ENCODE measurements around the gene WIPF1.

WIPF1 gene

GRCh38 chr2:174629506-174629905 is 31.9 kb upstream of the WIPF1 start:
- peak overlapping the region; percentile 2 for H3K27ac Mint-ChIP-seq

GRCh38 chr2:174628528-174629169 is 31.0 kb upstream of the WIPF1 start:
- peaks cover 84% of the 10 kb centered on the region for H3K4me1 Mint-ChIP-seq
- no peak overlapping the region for H3K4me3 Mint-ChIP-seq
- peaks cover 72% of the 10 kb centered on the region for H3K36me3 Mint-ChIP-seq
- ATAC-seq: no peak
- H3K27me3 Mint-ChIP-seq: no peaks in the 10 kb centered on the region
- no peaks in the 10 kb centered on the region for H3K9me3 Mint-ChIP-seq
- H3K27ac Mint-ChIP-seq: no peak overlapping the region

More at GRCh38 chr2:174629506-174629905, 31.9 kb upstream of the WIPF1 start:
- ATAC-seq: no peak
- Mint-ChIP-seq H3K36me3 (peaks cover 64% of the 10 kb centered on the region), H3K4me3 (no peak overlapping the region), H3K4me1 (peaks cover 84% of the 10 kb centered on the region), H3K9me3 (no peaks in the 10 kb centered on the region), H3K27me3 (no peaks in the 10 kb centered on the region)

GRCh38 chr2:174627216-174627615 is 29.6 kb upstream of the WIPF1 start:
- Mint-ChIP-seq H3K4me1 (peaks cover 75% of the 10 kb centered on the region), H3K4me3 (no peak overlapping the region), H3K36me3 (peaks cover 64% of the 10 kb centered on the region), H3K27me3 (no peaks in the 10 kb centered on the region), H3K27ac (peak overlapping the region; percentile 62), H3K9me3 (no peaks in the 10 kb centered on the region)
- ATAC-seq: no peak

- peaks cover 68% of the 10 kb centered on the region for H3K4me1 Mint-ChIP-seq
- H3K27me3 Mint-ChIP-seq: no peaks in the 10 kb centered on the region
- no peaks in the 10 kb centered on the region for H3K9me3 Mint-ChIP-seq
- peaks cover 58% of the 10 kb centered on the region for H3K36me3 Mint-ChIP-seq
- no peak for ATAC-seq
- no peak overlapping the region for H3K4me3 Mint-ChIP-seq
- H3K27ac Mint-ChIP-seq: peak overlapping the region; percentile 52
Measured at GRCh38 chr2:174624895-174625430, 27.4 kb upstream of the WIPF1 start.

GRCh38 chr2:174623690-174624089 is 26.1 kb upstream of the WIPF1 start:
- Mint-ChIP-seq H3K27me3 (no peaks in the 10 kb centered on the region), H3K4me3 (no peak overlapping the region), H3K27ac (peak overlapping the region; percentile 52), H3K36me3 (peaks cover 48% of the 10 kb centered on the region), H3K9me3 (no peaks in the 10 kb centered on the region), H3K4me1 (peaks cover 62% of the 10 kb centered on the region)
- ATAC-seq: no peak

- H3K4me3 Mint-ChIP-seq: no peak overlapping the region
- H3K27me3 Mint-ChIP-seq: no peaks in the 10 kb centered on the region
- peaks cover 62% of the 10 kb centered on the region for H3K4me1 Mint-ChIP-seq
- H3K9me3 Mint-ChIP-seq: no peaks in the 10 kb centered on the region
- H3K27ac Mint-ChIP-seq: peak overlapping the region; percentile 52
- ATAC-seq: no peak
- H3K36me3 Mint-ChIP-seq: peaks cover 43% of the 10 kb centered on the region
Measured at GRCh38 chr2:174623106-174623637, 25.6 kb upstream of the WIPF1 start.

- H3K4me3 Mint-ChIP-seq: no peak overlapping the region
- H3K4me1 Mint-ChIP-seq: peaks cover 66% of the 10 kb centered on the region
- H3K27ac Mint-ChIP-seq: peak overlapping the region; percentile 29
- peaks cover 41% of the 10 kb centered on the region for H3K36me3 Mint-ChIP-seq
- ATAC-seq: no peak
- H3K9me3 Mint-ChIP-seq: no peaks in the 10 kb centered on the region
- H3K27me3 Mint-ChIP-seq: no peaks in the 10 kb centered on the region
Measured at GRCh38 chr2:174621323-174621722, 23.7 kb upstream of the WIPF1 start.

GRCh38 chr2:174618179-174618578 is 20.6 kb upstream of the WIPF1 start:
- H3K27me3 Mint-ChIP-seq: no peaks in the 10 kb centered on the region
- H3K9me3 Mint-ChIP-seq: no peaks in the 10 kb centered on the region
- peak overlapping the region; percentile 96 for H3K27ac Mint-ChIP-seq
- no peak for ATAC-seq
- peak overlapping the region; percentile 21 for H3K4me3 Mint-ChIP-seq
- H3K4me1 Mint-ChIP-seq: peaks cover 71% of the 10 kb centered on the region
- H3K36me3 Mint-ChIP-seq: peaks cover 39% of the 10 kb centered on the region

GRCh38 chr2:174617718-174618117 is 20.1 kb upstream of the WIPF1 start:
- peak; percentile 51 for ATAC-seq
- H3K4me1 Mint-ChIP-seq: peaks cover 75% of the 10 kb centered on the region
- H3K9me3 Mint-ChIP-seq: no peaks in the 10 kb centered on the region
- H3K27ac Mint-ChIP-seq: peak overlapping the region; percentile 96
- H3K36me3 Mint-ChIP-seq: peaks cover 41% of the 10 kb centered on the region
- H3K27me3 Mint-ChIP-seq: no peaks in the 10 kb centered on the region
- H3K4me3 Mint-ChIP-seq: no peak overlapping the region

- no peaks in the 10 kb centered on the region for H3K27me3 Mint-ChIP-seq
- H3K4me3 Mint-ChIP-seq: peak overlapping the region; percentile 14
- H3K36me3 Mint-ChIP-seq: peaks cover 44% of the 10 kb centered on the region
- H3K9me3 Mint-ChIP-seq: no peaks in the 10 kb centered on the region
- peaks cover 81% of the 10 kb centered on the region for H3K4me1 Mint-ChIP-seq
- peak overlapping the region; percentile 96 for H3K27ac Mint-ChIP-seq
- no peak for ATAC-seq
Measured at GRCh38 chr2:174617120-174617519, 19.5 kb upstream of the WIPF1 start.

GRCh38 chr2:174615871-174616436 is 18.4 kb upstream of the WIPF1 start:
- H3K36me3 Mint-ChIP-seq: peaks cover 40% of the 10 kb centered on the region
- peak overlapping the region; percentile 38 for H3K4me3 Mint-ChIP-seq

GRCh38 chr2:174614261-174614660 is 16.7 kb upstream of the WIPF1 start:
- Mint-ChIP-seq H3K36me3 (peaks cover 39% of the 10 kb centered on the region), H3K4me3 (no peak overlapping the region), H3K27me3 (no peaks in the 10 kb centered on the region), H3K4me1 (peaks cover 90% of the 10 kb centered on the region), H3K9me3 (no peaks in the 10 kb centered on the region), H3K27ac (peak overlapping the region; percentile 96)
- no peak for ATAC-seq

More at GRCh38 chr2:174615871-174616436, 18.4 kb upstream of the WIPF1 start:
- H3K27me3 Mint-ChIP-seq: no peaks in the 10 kb centered on the region
- peak overlapping the region; percentile 96 for H3K27ac Mint-ChIP-seq
- H3K4me1 Mint-ChIP-seq: peaks cover 88% of the 10 kb centered on the region
- peak; percentile 60 for ATAC-seq
- no peaks in the 10 kb centered on the region for H3K9me3 Mint-ChIP-seq

GRCh38 chr2:174613531-174613930 is 15.9 kb upstream of the WIPF1 start:
- Mint-ChIP-seq H3K27me3 (no peaks in the 10 kb centered on the region), H3K4me3 (no peak overlapping the region), H3K27ac (peak overlapping the region; percentile 96), H3K36me3 (peaks cover 39% of the 10 kb centered on the region), H3K4me1 (peaks cover 90% of the 10 kb centered on the region), H3K9me3 (no peaks in the 10 kb centered on the region)
- ATAC-seq: no peak

GRCh38 chr2:174612970-174613369 is 15.4 kb upstream of the WIPF1 start:
- H3K4me3 Mint-ChIP-seq: no peak overlapping the region
- peaks cover 37% of the 10 kb centered on the region for H3K36me3 Mint-ChIP-seq
- H3K4me1 Mint-ChIP-seq: peaks cover 90% of the 10 kb centered on the region
- no peaks in the 10 kb centered on the region for H3K27me3 Mint-ChIP-seq
- no peaks in the 10 kb centered on the region for H3K9me3 Mint-ChIP-seq
- no peak for ATAC-seq
- H3K27ac Mint-ChIP-seq: peak overlapping the region; percentile 96

- peaks cover 90% of the 10 kb centered on the region for H3K4me1 Mint-ChIP-seq
- H3K36me3 Mint-ChIP-seq: peaks cover 32% of the 10 kb centered on the region
- no peak overlapping the region for H3K4me3 Mint-ChIP-seq
- H3K27ac Mint-ChIP-seq: peak overlapping the region; percentile 96
- no peaks in the 10 kb centered on the region for H3K27me3 Mint-ChIP-seq
- no peaks in the 10 kb centered on the region for H3K9me3 Mint-ChIP-seq
- ATAC-seq: peak; percentile 44
Measured at GRCh38 chr2:174611854-174612253, 14.2 kb upstream of the WIPF1 start.

GRCh38 chr2:174611006-174611405 is 13.4 kb upstream of the WIPF1 start:
- Mint-ChIP-seq H3K9me3 (no peaks in the 10 kb centered on the region), H3K27me3 (no peaks in the 10 kb centered on the region), H3K36me3 (peaks cover 32% of the 10 kb centered on the region), H3K4me1 (peaks cover 90% of the 10 kb centered on the region), H3K4me3 (peak overlapping the region; percentile 67), H3K27ac (peak overlapping the region; percentile 96)
- ATAC-seq: no peak
